GM21825 (cell line): ENCODE measurements around the gene FNIP1.
"Not testable (repeated sequence)": the region's sequence is repeated elsewhere in the genome, so short reads cannot be mapped to it uniquely, and the experiment has no call there.

Source experiments
- ATAC-seq: cut with Tn5 transposase; IDR thresholded peaks from one replicate; pipeline ENCODE4 v1.9.1; 2021; ENCODE audit warnings: mild to moderate bottlenecking, moderate library complexity; ENCODE audit not compliant: unreplicated experiment

Gene FNIP1

GRCh38 chr5:131693894-131694293 is 102.9 kb downstream of the FNIP1 start:
- ATAC-seq, result no peak

GRCh38 chr5:131685516-131686171 is 111.2 kb downstream of the FNIP1 start:
- no peak for ATAC-seq

GRCh38 chr5:131684595-131684994 is 112.2 kb downstream of the FNIP1 start:
- ATAC-seq, result no peak

- ATAC-seq, result no peak
Measured at GRCh38 chr5:131684051-131684450, 112.8 kb downstream of the FNIP1 start.

GRCh38 chr5:131682826-131683225 is 114.0 kb downstream of the FNIP1 start:
- no peak for ATAC-seq

GRCh38 chr5:131682175-131682574 is 114.6 kb downstream of the FNIP1 start:
- no peak for ATAC-seq

- no peak for ATAC-seq
Measured at GRCh38 chr5:131679911-131680310, 116.9 kb downstream of the FNIP1 start.

GRCh38 chr5:131678273-131678672 is 118.5 kb downstream of the FNIP1 start:
- not testable (repeated sequence) for ATAC-seq

GRCh38 chr5:131677115-131677514 is 119.7 kb downstream of the FNIP1 start:
- ATAC-seq, result no peak

GRCh38 chr5:131672776-131673175 is 124.0 kb downstream of the FNIP1 start:
- ATAC-seq, result no peak

- ATAC-seq, result no peak
Measured at GRCh38 chr5:131671994-131672655, 124.7 kb downstream of the FNIP1 start.

- peak; percentile 47 for ATAC-seq
Measured at GRCh38 chr5:131671409-131671808, 125.4 kb downstream of the FNIP1 start.

- ATAC-seq, result no peak
Measured at GRCh38 chr5:131664929-131665328, 131.9 kb downstream of the FNIP1 start.

- ATAC-seq, result no peak
Measured at GRCh38 chr5:131661933-131662332, 134.9 kb downstream of the FNIP1 start.

- no peak for ATAC-seq
Measured at GRCh38 chr5:131659841-131660240, 137.0 kb downstream of the FNIP1 start.

- no peak for ATAC-seq
Measured at GRCh38 chr5:131659290-131659689, 137.5 kb downstream of the FNIP1 start.

GRCh38 chr5:131654776-131655175 is 142.0 kb downstream of the FNIP1 start:
- ATAC-seq, result no peak

- ATAC-seq, result no peak
Measured at GRCh38 chr5:131654309-131654708, 142.5 kb downstream of the FNIP1 start.

GRCh38 chr5:131649161-131649560 is 147.7 kb downstream of the FNIP1 start:
- ATAC-seq, result no peak

GRCh38 chr5:131647048-131647769 is 149.6 kb downstream of the FNIP1 start:
- peak; percentile 72 for ATAC-seq

- no peak for ATAC-seq
Measured at GRCh38 chr5:131644822-131645221, 152.0 kb downstream of the FNIP1 start.

- no peak for ATAC-seq
Measured at GRCh38 chr5:131644370-131644769, 152.4 kb downstream of the FNIP1 start.
